NCI-H2107 (cell line): ENCODE measurements around the gene CACFD1.

Source experiments
- DNase-seq: peaks from one replicate; lab custom pipeline; 2025; lab: John Stamatoyannopoulos, UW

CACFD1 gene

DNA sequence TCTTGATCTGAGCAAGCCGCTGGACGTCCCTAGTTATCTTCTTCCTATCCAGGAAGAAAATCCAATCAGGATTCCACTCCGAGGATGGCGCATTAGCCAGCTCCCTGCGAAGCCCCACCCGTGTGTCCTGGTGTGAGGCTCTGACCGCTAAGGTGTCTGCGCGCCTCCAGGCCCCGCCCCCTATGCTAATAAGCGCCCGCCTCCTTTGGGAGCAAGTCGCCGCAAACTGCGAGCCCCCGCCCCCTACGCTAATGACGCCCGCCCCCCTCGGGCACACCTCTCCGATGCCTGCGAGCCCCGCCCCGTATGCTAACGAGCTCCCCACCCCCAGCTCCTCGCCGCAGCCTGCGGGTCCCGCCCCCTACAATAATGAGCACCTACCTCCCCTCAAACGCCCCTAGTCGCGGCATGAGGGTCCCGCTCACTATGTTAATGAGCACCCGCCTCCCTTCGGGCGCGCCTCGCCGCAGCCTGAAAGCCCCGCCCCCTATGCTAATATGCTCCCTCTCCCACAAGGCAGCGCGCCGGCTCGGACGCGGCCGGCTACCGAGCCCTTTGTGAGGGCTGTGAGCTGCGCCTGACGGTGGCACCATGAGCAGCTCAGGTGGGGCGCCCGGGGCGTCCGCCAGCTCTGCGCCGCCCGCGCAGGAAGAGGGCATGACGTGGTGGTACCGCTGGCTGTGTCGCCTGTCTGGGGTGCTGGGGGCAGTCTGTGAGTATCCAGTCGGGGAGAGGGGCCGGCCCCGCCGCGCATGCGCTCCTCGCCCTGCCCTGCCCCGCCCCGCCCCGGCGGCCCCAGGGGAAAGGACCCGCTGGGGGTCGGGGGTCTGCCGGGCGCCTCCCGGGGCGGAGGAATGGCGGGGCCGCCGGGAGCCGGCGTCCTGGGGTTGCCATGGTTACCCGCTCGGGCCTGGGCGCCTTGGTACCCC, at the start of gene CACFD1:
Gene CACFD1, plus strand, starts transcription at position 503 of the 929 bp plus-strand sequence. Its CDS starts 89 bp downstream, at position 592.
- DNase-seq: peak; percentile 85

- no peak for DNase-seq
Measured at GRCh38 chr9:133415170-133415569, 44.6 kb upstream of the CACFD1 start.

DNA sequence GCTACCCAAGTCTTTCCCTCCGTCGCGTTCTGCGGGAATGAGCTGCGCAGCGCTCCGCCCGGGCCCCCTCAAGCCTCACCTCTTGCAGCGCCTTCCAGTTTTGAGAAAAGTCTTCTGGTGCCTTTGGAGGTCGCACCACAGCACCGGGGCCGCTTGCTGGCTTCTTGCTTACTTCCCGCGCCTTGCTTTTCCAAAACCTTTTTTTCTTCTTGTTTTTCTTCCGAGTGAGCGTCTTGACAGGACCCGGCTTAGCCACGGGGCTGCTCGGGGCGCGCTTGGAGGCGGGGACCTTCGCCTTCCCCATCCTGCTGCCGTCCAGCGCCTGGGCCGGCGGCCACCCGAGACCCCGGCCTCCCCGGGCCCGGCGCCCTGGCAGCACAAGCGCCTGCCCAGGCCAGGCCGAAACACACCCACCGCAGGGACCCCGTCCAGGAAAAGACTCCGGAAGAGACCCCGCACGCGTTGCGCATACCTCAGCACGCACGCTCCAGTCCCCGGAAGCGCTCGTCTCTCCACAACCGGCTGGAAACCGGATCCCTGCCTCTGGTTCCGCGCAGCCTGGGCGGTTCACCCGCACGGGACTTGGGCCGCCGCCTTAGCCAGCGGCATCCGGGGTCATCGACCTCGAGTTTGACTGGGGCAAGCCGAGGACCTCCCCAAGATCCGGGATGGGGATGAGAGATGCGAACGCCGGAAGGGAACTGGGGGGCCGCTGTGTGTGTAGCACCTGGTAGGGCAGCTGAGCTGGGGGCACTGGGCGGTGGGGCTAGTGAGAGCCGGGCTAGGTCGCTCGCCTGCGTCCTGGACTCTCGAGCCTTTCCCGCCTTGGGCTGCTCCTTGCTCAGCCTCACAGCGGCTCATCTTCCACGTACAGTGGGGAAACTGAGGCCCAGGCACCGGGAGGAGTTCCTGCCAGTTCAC, 42.0 kb upstream of the CACFD1 start, which contains the start of gene REXO4:
Gene REXO4, minus strand, starts transcription at position 470 of the 921 bp plus-strand sequence. Its CDS starts 166 bp downstream, at position 304.
- peak; percentile 70 for DNase-seq

DNA sequence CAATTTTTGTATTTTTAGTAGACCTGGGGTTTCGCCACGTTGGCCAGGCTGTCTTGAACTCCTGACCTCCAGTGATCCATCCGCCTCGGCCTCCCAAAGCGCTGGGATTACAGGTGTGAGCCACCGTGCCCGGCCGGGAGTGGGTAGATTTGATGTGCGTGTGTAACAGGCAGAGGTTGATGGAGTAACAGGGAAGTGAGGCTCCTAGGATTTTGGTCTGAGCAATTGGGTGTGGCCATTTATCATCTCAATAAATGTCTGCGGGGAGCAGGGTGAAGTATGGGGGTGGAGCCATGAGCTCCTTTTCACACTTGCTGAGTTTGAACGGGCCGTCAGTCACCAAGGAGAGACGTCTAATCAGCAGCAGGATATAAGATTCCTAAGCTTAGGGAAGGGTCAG, 40.8 kb upstream of the CACFD1 start:
- DNase-seq: no peak

DNA sequence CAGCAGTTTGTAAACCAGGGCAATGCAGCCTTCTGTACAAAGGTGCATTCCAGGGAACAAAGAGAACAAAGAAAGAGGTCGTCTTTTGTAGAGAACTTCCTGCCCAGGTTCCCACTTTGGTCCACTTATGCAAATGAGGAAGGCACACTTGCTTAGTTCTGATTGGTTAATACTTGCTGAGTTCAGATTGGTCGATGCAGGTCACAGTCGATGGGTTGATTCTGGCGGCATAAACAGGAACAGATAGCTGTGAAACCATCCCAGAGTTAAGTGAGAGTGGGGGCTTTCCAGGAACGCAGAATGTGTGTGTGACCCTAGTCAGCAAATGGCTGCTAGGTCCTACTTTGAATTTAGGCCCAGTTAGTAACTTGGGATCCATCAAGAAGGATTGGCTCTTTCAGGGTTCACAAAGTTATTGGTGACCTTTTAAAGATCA, 39.4 kb upstream of the CACFD1 start:
- DNase-seq: no peak

DNA sequence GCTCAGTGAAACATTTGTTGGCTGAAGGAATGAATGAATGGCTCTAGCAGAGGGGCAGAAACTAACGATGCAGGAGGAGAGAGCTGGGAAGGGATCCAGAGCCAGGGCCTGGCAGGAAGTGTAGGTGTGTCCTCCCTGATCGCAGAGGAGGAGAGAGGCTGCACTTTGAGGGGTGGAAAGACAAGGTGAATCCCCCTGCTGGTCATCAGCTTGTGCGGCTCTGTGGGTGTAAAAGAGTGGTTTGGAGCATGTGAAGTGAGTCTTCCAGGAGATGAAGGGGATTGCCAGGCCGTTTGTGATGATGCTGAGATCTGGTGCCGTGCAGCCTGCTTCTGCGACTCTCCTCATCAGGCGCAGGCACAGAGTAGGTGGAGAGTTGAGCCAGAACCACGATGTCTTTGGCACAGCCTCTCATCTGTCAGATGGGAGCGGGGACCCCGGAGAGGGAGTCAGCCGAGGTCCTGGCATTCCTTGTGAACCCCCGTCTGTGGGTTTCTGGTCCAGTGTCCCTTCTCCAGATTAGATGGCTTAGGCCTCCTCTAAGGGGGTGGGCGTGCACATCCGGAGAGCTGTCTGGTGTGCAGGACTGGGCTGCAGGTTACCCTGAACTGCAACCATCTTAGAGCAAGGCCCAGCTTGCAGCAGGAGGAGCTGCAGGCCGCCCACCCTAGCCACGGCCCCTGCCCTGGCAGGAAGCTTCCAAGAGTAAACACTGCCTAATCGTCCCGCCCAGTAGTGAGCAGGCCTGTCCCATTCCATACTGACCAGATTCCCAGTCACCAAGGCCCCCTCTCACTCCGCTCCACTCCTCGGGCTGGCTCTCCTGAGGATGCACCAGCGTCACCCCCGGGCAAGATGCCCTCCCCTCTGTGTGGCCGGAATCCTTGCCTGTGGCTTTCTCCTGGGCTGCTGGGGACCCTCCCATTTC, 37.9 kb upstream of the CACFD1 start, which contains the start of gene ADAMTS13:
Gene ADAMTS13, plus strand, starts transcription at position 753 of the 928 bp plus-strand sequence. Its CDS starts 77 bp downstream, at position 830.
- no peak for DNase-seq

DNA sequence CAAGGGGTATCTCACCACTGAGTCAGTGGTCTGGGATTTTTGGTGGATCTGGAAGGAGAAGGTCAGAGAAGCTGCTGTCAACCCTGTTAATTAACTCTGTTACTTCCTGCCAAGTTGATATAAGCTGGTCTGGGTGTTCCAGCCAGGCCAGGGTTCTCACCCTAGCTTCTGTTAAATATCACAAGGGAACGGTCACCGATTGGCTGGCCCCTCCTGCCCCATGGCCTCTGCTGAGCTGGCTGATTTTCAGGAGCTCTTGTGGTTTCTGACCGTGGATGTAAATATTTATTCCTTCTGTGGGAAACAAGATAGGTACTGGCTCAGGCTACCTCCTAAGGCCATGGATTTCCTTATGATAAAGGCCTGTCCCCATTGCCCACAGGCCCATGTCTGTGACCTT, 36.6 kb upstream of the CACFD1 start:
- DNase-seq: no peak

DNA sequence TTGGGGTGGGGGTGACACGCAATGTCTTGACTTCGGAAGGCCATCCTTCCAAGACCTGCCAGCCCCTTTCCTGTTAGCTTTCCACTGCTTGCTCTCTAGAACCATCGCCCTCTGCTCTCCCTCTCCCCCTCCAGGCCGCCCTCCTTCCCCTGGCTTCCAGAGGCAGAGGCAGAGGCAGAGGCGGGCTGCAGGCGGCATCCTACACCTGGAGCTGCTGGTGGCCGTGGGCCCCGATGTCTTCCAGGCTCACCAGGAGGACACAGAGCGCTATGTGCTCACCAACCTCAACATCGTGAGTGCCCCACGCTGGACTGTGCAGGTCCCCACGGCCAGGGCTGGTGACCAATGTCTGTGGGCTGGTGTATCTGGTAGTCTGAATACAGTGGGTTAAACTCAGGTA, 35.6 kb upstream of the CACFD1 start:
- DNase-seq: no peak

- no peak for DNase-seq
Measured at GRCh38 chr9:133425049-133425632, 34.6 kb upstream of the CACFD1 start.

- no peak for DNase-seq
Measured at GRCh38 chr9:133426011-133426410, 33.8 kb upstream of the CACFD1 start.

DNA sequence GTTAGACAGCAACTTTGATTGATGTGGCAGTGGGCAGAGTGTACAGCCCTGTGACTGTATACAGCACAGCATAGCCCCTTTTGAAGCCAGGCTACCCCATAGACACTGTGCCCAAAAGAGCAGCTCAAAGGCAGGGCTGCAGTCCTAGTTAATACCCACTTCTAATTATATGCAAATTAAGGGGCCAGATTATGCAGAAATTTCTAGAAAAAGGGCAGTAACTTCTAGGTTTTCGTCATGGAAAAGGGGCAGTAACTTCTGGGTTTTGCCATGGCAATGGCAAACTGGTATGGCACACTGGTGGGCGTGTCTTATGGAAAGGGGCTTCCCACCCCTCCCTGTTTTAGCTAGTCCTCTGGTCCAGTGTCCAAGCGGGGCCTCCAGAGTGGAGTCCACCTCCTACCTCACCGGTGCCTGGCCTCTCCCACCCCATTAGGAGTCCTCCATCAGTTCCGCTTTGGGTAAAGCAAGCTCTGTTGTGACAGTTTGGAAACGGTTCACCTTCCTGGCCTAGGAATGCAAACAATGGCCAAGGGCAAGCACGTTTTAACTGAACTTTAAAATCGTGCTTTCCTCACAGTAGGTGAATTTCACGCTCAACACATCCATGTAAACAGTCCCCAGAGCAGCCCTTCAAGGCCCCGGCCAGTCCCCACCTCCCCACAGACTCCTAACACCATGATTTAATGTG, 32.0 kb upstream of the CACFD1 start:
- DNase-seq: no peak

DNA sequence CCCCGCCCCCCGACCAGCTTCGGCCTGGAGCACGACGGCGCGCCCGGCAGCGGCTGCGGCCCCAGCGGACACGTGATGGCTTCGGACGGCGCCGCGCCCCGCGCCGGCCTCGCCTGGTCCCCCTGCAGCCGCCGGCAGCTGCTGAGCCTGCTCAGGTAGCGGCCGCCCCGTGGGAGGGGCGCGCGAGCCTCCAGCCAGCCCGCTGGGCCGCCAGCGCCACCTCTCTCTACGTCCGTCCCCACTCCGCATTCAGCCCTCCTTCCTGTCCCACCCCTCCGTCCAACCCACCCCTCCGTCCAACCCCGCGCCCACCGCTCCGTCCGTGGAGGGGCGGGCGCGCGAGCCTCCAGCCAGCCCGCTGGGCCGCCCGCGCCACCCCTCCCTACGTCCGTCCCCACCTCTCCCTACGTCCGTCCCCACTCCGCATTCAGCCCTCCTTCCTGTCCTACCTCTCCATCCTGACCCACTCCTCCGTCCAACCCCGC, 31.1 kb upstream of the CACFD1 start:
- DNase-seq: no peak

DNA sequence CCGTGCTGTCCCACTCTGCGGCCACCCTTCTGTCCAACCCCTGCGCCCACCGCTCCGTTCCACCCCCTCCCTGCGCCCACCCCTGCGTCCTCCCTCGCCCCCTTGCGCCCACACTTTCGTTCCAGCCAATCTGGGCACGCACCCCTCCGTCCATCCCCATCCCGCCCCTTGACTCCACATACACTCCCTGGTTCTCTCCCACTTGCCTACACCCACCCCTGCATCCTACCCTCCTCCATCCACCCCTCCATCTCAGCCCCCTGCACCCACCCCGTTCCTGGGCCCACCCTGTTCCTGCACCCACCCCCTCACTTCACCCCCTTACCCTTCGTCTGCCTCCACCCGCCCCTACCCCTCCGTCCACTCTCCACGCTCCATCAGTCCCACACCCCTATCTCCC, 30.6 kb upstream of the CACFD1 start:
- no peak for DNase-seq

DNA sequence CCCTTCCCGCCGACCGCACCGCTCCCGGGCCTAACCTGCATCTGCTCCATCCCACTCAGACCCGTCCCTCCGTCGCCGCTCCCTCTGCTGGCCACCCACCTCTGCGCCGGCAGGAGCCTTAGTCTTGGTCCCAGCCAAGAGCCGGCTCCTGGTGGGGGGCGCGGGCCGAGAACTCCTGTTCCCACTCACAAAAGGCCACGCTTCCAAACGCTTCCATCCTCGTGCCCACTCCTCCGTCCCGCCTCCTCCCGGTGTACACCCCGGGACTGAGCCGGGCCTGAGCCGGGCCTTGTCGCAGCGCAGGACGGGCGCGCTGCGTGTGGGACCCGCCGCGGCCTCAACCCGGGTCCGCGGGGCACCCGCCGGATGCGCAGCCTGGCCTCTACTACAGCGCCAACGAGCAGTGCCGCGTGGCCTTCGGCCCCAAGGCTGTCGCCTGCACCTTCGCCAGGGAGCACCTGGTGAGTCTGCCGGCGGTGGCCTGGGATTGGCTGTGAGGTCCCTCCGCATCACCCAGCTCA, 30.1 kb upstream of the CACFD1 start:
- DNase-seq: no peak

GRCh38 chr9:133430244-133430643, 29.5 kb upstream of the CACFD1 start:
- DNase-seq: no peak

DNA sequence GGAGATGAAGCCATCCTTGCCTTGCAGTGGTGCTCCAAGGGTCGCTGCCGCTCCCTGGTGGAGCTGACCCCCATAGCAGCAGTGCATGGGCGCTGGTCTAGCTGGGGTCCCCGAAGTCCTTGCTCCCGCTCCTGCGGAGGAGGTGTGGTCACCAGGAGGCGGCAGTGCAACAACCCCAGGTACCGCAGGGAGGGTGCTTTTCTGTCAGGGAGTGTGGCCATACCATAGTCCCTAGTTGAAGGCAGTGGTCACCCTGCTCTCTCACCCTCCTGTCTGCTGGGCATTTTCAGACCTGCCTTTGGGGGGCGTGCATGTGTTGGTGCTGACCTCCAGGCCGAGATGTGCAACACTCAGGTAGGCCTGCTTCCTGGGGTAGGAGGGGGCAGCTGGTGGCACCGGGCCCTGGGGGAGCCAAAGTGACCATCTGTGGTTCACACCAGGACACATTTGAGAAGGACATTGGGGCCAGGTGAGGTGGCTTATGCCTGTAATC, 26.4 kb upstream of the CACFD1 start:
- no peak for DNase-seq

DNA sequence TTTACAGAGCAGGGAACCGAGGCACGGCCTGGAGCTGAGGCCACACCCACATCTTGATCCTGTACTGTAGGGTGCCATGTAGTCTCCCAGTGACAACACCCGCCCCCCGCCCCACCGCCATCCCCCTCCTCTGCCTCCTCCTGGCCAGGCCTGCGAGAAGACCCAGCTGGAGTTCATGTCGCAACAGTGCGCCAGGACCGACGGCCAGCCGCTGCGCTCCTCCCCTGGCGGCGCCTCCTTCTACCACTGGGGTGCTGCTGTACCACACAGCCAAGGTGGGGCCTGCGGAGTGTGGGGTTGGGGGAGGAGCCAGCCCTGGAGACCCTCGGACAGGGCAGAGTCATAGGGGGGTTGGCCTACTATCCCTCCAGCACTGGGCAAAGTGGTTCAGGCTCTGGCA, 23.1 kb upstream of the CACFD1 start:
- no peak for DNase-seq

DNA sequence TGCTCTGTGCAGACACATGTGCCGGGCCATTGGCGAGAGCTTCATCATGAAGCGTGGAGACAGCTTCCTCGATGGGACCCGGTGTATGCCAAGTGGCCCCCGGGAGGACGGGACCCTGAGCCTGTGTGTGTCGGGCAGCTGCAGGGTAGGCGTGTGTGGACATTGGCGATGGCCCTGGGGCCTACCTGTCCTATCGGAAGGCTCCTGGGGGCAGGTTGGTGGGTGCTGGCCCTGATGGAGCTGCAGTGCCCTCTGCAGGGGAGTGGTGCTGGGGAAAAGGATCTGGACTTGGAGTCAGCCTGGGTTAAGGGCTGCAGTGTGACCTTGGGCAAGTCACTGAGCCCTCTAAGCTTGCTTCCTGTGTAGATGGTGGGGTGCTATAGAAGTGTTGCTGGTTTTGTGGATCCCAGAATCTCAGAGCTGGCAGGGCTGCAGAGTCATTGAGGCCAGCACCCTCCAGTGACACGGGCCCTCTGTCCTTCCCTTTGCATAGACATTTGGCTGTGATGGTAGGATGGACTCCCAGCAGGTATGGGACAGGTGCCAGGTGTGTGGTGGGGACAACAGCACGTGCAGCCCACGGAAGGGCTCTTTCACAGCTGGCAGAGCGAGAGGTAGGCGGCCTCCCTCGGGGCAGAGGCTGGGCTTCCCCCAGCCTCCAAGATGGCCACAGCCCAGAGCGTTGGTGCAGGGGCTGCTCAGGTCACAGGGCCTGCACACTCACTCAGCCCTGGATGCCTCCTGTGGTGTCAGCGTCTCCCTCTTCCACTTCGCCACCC, 21.8 kb upstream of the CACFD1 start:
- DNase-seq: no peak

DNA sequence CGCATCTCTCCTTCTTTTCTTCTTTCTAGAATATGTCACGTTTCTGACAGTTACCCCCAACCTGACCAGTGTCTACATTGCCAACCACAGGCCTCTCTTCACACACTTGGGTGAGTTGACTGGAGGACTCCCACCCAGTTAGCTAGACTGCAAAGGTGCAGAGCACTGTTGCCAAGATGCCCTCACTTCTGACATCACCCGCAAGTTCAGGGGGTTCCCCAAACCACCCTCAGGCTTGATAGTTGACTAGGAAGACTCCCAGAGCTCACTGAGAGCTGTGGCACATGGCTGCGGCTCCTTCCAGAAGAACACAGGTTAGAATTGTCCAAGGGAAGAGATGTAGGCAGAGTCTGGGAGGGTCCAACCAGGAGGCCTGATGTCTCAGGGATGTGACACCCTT, 20.4 kb upstream of the CACFD1 start:
- DNase-seq: no peak
